ENCODE data around the gene NOP56. TPM values are rescaled to one million over a fixed set of nuclear protein-coding genes. Genes with fewer than 3 reads are reported as not detected.

NOP56 gene
- total and polyA plus RNA-seq, 9 of the 15 experiments (the other 6 are each of a cell fraction or from before 2014, with no cell fraction given): 295 to 697 (median 439) TPM

DNA sequence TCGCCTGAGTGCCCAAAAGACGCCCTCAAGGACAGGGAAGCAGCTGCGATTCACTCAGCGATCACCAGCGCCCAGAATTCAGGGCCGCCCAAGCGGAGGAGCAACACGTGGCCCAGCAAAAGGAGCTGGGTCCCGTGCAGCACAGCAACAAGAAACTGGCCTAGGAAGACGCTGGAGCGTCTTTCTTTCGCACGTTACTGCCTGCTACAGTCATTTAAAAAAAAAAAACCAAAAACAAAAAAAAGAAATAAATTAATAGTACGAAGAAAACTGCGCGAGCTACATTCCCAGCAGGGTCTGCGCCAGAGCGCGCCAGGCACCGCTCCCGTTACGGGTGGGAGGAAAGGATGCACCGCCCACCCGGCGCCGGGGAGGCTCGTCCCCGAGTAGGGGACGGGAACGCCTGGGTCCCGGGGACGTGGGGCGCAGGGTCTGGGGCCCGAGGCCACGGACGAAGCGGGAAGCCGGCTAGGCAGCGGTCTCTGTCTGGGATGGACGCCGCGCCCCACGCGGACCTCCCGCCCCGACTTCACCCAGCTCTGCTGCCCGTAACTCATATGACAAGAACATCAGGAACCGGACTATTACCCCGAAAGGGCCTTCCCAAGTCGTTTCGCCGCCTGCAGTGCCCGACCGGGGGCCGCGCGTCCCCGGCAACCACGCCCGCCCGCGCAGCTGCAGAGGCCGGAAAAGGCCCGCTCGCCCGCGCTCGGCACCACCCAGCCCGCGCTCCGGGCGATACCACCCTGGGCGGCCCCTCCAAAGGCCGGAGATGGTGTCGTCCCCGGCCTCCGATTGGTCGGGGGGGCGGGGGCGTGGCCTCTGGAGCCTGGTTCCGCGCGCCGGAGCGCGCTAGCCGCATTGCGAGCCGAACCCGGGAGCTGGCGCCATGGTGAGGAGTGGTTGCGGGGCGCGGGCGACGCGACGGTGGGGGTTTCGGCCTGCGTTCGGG, at the start of gene NOP56 (continued):
- TF ChIP-seq, protein P1, sequence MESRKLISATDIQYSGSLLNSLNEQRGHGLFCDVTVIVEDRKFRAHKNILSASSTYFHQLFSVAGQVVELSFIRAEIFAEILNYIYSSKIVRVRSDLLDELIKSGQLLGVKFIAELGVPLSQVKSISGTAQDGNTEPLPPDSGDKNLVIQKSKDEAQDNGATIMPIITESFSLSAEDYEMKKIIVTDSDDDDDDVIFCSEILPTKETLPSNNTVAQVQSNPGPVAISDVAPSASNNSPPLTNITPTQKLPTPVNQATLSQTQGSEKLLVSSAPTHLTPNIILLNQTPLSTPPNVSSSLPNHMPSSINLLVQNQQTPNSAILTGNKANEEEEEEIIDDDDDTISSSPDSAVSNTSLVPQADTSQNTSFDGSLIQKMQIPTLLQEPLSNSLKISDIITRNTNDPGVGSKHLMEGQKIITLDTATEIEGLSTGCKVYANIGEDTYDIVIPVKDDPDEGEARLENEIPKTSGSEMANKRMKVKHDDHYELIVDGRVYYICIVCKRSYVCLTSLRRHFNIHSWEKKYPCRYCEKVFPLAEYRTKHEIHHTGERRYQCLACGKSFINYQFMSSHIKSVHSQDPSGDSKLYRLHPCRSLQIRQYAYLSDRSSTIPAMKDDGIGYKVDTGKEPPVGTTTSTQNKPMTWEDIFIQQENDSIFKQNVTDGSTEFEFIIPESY (CRISPR knock-in tag; IDR thresholded peaks at IDR 0.05): no peak
- peak; percentile 95 for TF ChIP-seq KDM5B (IDR thresholded peaks at IDR 0.05; ENCODE audit: insufficient replicate concordance, low read depth, low read length)
- no peak for TF ChIP-seq ZNF184 (CRISPR knock-in tag; IDR thresholded peaks at IDR 0.05)
- TF ChIP-seq SREBF1 (IDR thresholded peaks at IDR 0.05; ENCODE audit: borderline replicate concordance, low read depth, low read length): 0 out of 2 replicates have a peak, but pooled peaks have one; percentile 58
- no peak for TF ChIP-seq BMI1 (IDR thresholded peaks at IDR 0.05; ENCODE audit: low read length)
- TF ChIP-seq NELFE (IDR thresholded peaks at IDR 0.05; ENCODE audit: insufficient read depth, insufficient read length): no peak
- TF ChIP-seq ZNF436 (CRISPR knock-in tag; IDR thresholded peaks at IDR 0.05): no peak
- TF ChIP-seq MCM2 (IDR thresholded peaks at IDR 0.05; ENCODE audit: low read depth): no peak
- TF ChIP-seq KDM1A (IDR thresholded peaks at IDR 0.05): no peak
- 0 out of 4 replicates have a peak, but pooled peaks of 1 of the 2 experiments have one; percentile 17 for TF ChIP-seq SRF (CRISPR knock-in tag; IDR thresholded peaks at IDR 0.05)
- TF ChIP-seq ZNF780A (CRISPR knock-in tag; IDR thresholded peaks at IDR 0.05): no peak
- TF ChIP-seq MED1 (CRISPR knock-in tag; IDR thresholded peaks at IDR 0.05; ENCODE audit: borderline replicate concordance): no peak
- peak; percentile 23; the same call in 1 of the 2 replicates for TF ChIP-seq ZNF12 (CRISPR knock-in tag; IDR thresholded peaks at IDR 0.05)
- TF ChIP-seq MXI1 (IDR thresholded peaks at IDR 0.05; ENCODE audit: low read depth, low read length): peak; percentile 34; the same call in 1 of the 2 replicates
- peak; percentile 93 for TF ChIP-seq RBM25 (IDR thresholded peaks at IDR 0.05; ENCODE audit: low read depth, low read length, severe bottlenecking)
- TF ChIP-seq SIRT6 (IDR thresholded peaks at IDR 0.05; ENCODE audit: low read depth, low read length): no peak
- TF ChIP-seq BRD4 (IDR thresholded peaks at IDR 0.05): peak; percentile 12; the same call in 1 of the 2 replicates
- TF ChIP-seq TRIM28 (IDR thresholded peaks at IDR 0.05): no peak
- TF ChIP-seq ZBTB1 (CRISPR knock-in tag; IDR thresholded peaks at IDR 0.05; ENCODE audit: borderline replicate concordance, low read depth): peak; percentile 36; the same call in 1 of the 2 replicates
- TF ChIP-seq SOX6 (IDR thresholded peaks at IDR 0.05): 0 out of 2 replicates have a peak, but pooled peaks have one; percentile 7
- TF ChIP-seq, protein P2, sequence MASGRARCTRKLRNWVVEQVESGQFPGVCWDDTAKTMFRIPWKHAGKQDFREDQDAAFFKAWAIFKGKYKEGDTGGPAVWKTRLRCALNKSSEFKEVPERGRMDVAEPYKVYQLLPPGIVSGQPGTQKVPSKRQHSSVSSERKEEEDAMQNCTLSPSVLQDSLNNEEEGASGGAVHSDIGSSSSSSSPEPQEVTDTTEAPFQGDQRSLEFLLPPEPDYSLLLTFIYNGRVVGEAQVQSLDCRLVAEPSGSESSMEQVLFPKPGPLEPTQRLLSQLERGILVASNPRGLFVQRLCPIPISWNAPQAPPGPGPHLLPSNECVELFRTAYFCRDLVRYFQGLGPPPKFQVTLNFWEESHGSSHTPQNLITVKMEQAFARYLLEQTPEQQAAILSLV (tag; IDR thresholded peaks at IDR 0.05): no peak
- no peak for TF ChIP-seq ZNF316 (IDR thresholded peaks at IDR 0.05)
- TF ChIP-seq MBD2 (IDR thresholded peaks at IDR 0.05; ENCODE audit: borderline replicate concordance, low read depth): peak; percentile 91
- no peak for TF ChIP-seq RAD21 (CRISPR knock-in tag; conservative IDR thresholded peaks at IDR 0.05 in 1 of 2, IDR thresholded peaks at IDR 0.05 in 1 of 2)
- TF ChIP-seq SIX5 (IDR thresholded peaks at IDR 0.05; ENCODE audit: borderline replicate concordance in 1 of 2, insufficient read depth in 1 of 2, low read depth in 1 of 2, low read length in 2 of 2): peak; percentile 15 to 17; a peak in 2 of 4 replicates
- TF ChIP-seq ZNF57 (CRISPR knock-in tag; IDR thresholded peaks at IDR 0.05): no peak

All from K562 (cell line).